HFFc6 (cell line): Measurements from ENCODE around the gene ADAD2. TPM values are rescaled to one million over a fixed set of nuclear protein-coding genes. Genes with fewer than 3 reads are reported as not detected.

ENCODE experiments used
- DNase-seq: peaks from one replicate; pipeline ENCODE4 v3.0.0-alpha.2; 2018
- H3K27ac Mint-ChIP-seq: 2 replicates; pipeline ENCODE4 v1.8.0; 2020; ENCODE audit warnings: mild to moderate bottlenecking, mixed read lengths
- H3K27me3 Mint-ChIP-seq: 2 replicates; pipeline ENCODE4 v1.8.0; 2021; ENCODE audit warnings: mild to moderate bottlenecking, moderate library complexity, mixed read lengths; ENCODE audit not compliant: insufficient read depth
- H3K36me3 Mint-ChIP-seq: 2 replicates; pipeline ENCODE4 v1.8.0; 2021; ENCODE audit warnings: low read depth, mixed read lengths
- H3K4me1 Mint-ChIP-seq: 2 replicates; pipeline ENCODE4 v1.8.0; 2020; ENCODE audit warnings: low read depth, mixed read lengths
- H3K4me3 Mint-ChIP-seq: 2 replicates; pipeline ENCODE4 v1.8.0; 2020; ENCODE audit warnings: mild to moderate bottlenecking, moderate library complexity, mixed read lengths
- H3K9me3 Mint-ChIP-seq: 2 replicates; pipeline ENCODE4 v1.8.0; 2020; ENCODE audit warnings: mild to moderate bottlenecking, mixed read lengths
- CTCF ChIP-seq: fragments of 200-600 bp; sonication (generic); IDR thresholded peaks from 2 replicates; pipeline ENCODE4 v1.5.0; 2021; ENCODE audit warnings: antibody characterized with exemption, mild to moderate bottlenecking
- total RNA-seq, 6 experiments: library from RNA; stranded (reverse); fragmentation: NEBNext Ultra II Directional; extraction: Animal tissue kit (Norgen Biotek cat#: 25700); gene quantifications; 2 replicates in 1 of 6; 3 replicates in 5 of 6; pipeline ENCODE4 v1.2.3, GENCODE V29; 2021

Gene ADAD2
- total RNA-seq, 6 experiments from 2014 or later, result not detected

DNA sequence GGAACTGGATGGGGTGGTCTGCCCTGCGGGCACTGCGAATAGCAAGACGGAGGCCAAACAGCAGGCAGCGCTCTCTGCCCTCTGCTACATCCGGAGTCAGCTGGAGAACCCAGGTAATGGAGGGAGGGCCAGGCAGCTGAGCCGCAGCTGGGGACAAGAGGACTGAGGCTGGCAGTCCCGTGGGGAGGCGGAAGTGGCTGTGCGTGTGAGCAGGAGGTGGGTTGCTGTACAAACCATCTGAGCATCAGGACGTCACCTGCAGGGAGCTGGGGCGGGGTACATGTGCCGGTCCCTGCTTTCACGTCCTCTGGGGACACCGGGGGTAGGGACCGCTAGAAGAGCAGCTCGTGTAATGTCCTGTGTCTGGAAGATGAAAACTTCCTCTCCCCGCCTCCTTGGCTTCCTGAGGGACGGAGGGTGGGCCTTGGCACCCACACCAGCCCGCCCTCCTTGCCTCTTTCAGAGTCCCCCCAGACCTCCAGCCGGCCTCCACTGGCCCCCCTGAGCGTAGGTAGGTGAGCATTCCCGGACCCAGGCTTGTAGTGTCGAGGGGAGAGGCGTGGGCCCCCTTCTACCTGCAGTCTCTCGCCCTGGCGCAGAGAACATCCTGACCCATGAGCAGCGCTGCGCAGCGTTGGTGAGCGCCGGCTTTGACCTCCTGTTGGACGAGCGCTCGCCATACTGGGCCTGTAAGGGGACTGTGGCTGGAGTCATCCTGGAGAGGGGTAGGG lies 3.7 kb downstream of the ADAD2 start:
- TF ChIP-seq CTCF, result no peak
- peaks cover 8% of the 10 kb centered on the region; the same call in 1 of the 2 replicates for H3K4me1 Mint-ChIP-seq
- no peaks in the 10 kb centered on the region for H3K9me3 Mint-ChIP-seq
- no peak overlapping the region for H3K27ac Mint-ChIP-seq
- H3K27me3 Mint-ChIP-seq, result peaks cover 22% of the 10 kb centered on the region
- H3K4me3 Mint-ChIP-seq, result no peak overlapping the region
- no peak for DNase-seq
- no peaks in the 10 kb centered on the region for H3K36me3 Mint-ChIP-seq

GRCh38 chr16:84195201-84196093 lies 4.5 kb downstream of the ADAD2 start:
- peaks cover 12% of the 10 kb centered on the region; the same call in 1 of the 2 replicates for H3K4me1 Mint-ChIP-seq
- H3K36me3 Mint-ChIP-seq, result no peaks in the 10 kb centered on the region
- no peak for DNase-seq
- no peaks in the 10 kb centered on the region for H3K9me3 Mint-ChIP-seq
- no peak overlapping the region for H3K27ac Mint-ChIP-seq
- TF ChIP-seq CTCF, result no peak
- H3K4me3 Mint-ChIP-seq, result no peak overlapping the region
- peaks cover 22% of the 10 kb centered on the region for H3K27me3 Mint-ChIP-seq

GRCh38 chr16:84196101-84196500 lies 5.1 kb downstream of the ADAD2 start:
- H3K27ac Mint-ChIP-seq, result no peak overlapping the region
- no peaks in the 10 kb centered on the region for H3K9me3 Mint-ChIP-seq
- no peak overlapping the region for H3K4me3 Mint-ChIP-seq
- H3K4me1 Mint-ChIP-seq, result peaks cover 12% of the 10 kb centered on the region; the same call in 1 of the 2 replicates
- no peak for TF ChIP-seq CTCF
- H3K27me3 Mint-ChIP-seq, result peaks cover 22% of the 10 kb centered on the region
- DNase-seq, result no peak
- no peaks in the 10 kb centered on the region for H3K36me3 Mint-ChIP-seq

DNA sequence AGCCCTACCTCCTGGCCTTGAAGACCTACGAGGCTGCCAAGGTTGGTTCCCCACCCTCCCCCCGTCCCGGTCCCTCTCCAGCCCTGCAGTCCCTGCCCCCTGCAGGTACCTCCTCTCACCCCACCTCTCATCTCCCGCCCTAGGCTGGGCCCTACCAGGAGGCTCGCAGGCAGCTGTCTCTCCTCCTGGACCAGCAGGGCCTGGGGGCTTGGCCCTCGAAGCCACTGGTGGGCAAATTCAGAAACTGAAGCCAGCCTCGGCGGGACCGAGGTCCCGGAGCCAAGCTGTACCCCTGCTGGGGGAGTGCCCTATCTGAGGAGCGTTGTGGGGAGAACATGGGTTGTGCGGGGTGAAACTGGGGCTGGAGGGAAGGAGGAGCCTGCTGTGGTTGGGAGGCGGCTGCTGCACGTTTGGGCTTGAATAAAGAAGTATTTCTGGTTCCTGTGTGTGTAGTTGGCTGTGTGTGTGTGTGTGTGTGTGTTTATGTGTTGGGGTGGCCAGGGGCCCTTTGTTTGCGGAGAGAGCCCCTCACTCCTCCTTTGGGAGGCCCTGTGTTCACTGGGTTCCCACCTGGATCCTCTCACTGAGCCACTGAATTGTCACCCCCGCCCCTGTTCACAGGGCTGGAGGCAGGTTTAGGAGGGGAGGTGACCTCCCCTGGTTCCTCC lies 5.9 kb downstream of the ADAD2 start:
- Mint-ChIP-seq H3K27me3 (peaks cover 22% of the 10 kb centered on the region), H3K4me3 (no peak overlapping the region), H3K4me1 (peaks cover 12% of the 10 kb centered on the region; the same call in 1 of the 2 replicates), H3K36me3 (no peaks in the 10 kb centered on the region), H3K27ac (no peak overlapping the region), H3K9me3 (no peaks in the 10 kb centered on the region)
- no peak for TF ChIP-seq CTCF
- no peak for DNase-seq

DNA sequence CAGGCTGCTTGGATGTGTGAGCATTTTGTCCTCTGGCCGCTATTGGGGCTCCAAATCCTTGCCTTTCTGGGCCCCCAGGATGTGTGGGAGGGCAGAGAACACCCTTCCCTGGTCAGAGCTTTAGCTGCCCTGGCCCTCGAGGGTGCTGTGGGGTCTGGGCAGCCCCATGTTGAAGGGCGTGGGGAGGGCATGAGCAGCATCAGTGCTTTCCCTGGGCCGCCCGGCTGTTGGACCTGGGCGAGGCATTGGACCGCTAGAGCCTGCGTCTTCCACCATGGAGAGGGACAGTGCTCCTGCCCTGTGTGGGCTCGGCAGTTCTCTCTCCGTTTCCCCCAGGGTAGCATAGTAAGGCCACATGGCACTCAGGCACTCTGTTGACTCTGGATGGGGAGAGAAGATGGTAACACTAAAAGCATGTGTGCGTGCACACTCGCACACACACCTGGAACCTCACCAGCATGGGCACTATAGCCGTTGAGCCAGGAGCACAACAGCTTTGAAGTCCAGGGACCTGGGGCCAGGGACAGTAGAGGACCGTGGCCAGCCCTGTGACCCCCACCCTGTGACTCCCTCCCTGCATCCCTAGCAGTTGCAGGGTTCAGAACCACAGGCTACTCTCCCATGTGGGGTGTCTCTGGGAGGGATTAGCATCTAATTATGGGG lies 6.6 kb downstream of the ADAD2 start:
- Mint-ChIP-seq H3K4me3 (no peak overlapping the region), H3K36me3 (no peaks in the 10 kb centered on the region), H3K27me3 (peaks cover 23% of the 10 kb centered on the region), H3K4me1 (peaks cover 12% of the 10 kb centered on the region; the same call in 1 of the 2 replicates), H3K27ac (no peak overlapping the region), H3K9me3 (no peaks in the 10 kb centered on the region)
- no peak for TF ChIP-seq CTCF
- no peak for DNase-seq
